DOHH2 (cell line): Measurements from ENCODE around the gene TRAF3.

Experiments used
- H3F3A ChIP-seq: fragments of 200-600 bp; sonication (generic), shearing (Covaris generic); 2 replicates; pipeline ENCODE4 v1.6.0; 2016; ENCODE audit warnings: antibody characterized with exemption, mild to moderate bottlenecking; ENCODE audit not compliant: control insufficient read depth, insufficient read depth
- H3K27ac ChIP-seq: fragments of 200-600 bp; sonication (generic); 2 replicates; pipeline ENCODE4 v1.5.1; 2014; ENCODE audit warnings: low read depth, mild to moderate bottlenecking, low read length, moderate library complexity
- H3K27me3 ChIP-seq: fragments of 200-600 bp; sonication (generic); 2 replicates; pipeline ENCODE4 v1.6.1; 2014; ENCODE audit warnings: mild to moderate bottlenecking, low read length, mixed read lengths; ENCODE audit not compliant: control insufficient read depth
- H3K36me3 ChIP-seq: fragments of 200-600 bp; sonication (generic); 2 replicates; pipeline ENCODE4 v1.6.1; 2014; ENCODE audit warnings: mild to moderate bottlenecking, low read length, moderate library complexity, mixed read lengths; ENCODE audit not compliant: control insufficient read depth
- H3K4me1 ChIP-seq: fragments of 200-600 bp; sonication (generic); 2 replicates; pipeline ENCODE4 v1.6.1; 2014; ENCODE audit warnings: mild to moderate bottlenecking, low read length, mixed read lengths; ENCODE audit not compliant: control insufficient read depth
- H3K4me2 ChIP-seq: fragments of 200-600 bp; sonication (generic); 2 replicates; pipeline ENCODE4 v1.6.0; 2014; ENCODE audit warnings: mild to moderate bottlenecking, low read length, moderate library complexity
- H3K4me3 ChIP-seq: fragments of 200-600 bp; sonication (generic); 2 replicates; pipeline ENCODE4 v1.5.1; 2014; ENCODE audit warnings: mild to moderate bottlenecking, low read length, mixed read lengths
- H3K79me2 ChIP-seq: fragments of 200-600 bp; sonication (generic); 2 replicates; pipeline ENCODE4 v1.6.1; 2014; ENCODE audit warnings: mild to moderate bottlenecking, low read length, mixed read lengths; ENCODE audit not compliant: control insufficient read depth
- H3K9me2 ChIP-seq: fragments of 200-600 bp; sonication (generic); replicated peaks from 2 replicates; pipeline ENCODE4 v1.6.1; 2014; ENCODE audit warnings: mild to moderate bottlenecking, low read length, mixed read lengths; ENCODE audit not compliant: control insufficient read depth
- H3K9me3 ChIP-seq: fragments of 200-600 bp; sonication (generic); 2 replicates; pipeline ENCODE4 v1.6.1; 2014; ENCODE audit warnings: antibody characterized with exemption, low read length, mixed read lengths; ENCODE audit not compliant: control insufficient read depth, insufficient read depth
- H4K20me1 ChIP-seq: fragments of 200-600 bp; sonication (generic); 2 replicates; pipeline ENCODE4 v1.6.0; 2014; ENCODE audit warnings: low read depth, mild to moderate bottlenecking, antibody characterized with exemption, low read length, moderate library complexity; ENCODE audit not compliant: control insufficient read depth, insufficient read depth
- CTCF ChIP-seq: fragments of 200-600 bp; sonication (generic); IDR thresholded peaks from one replicate; pipeline ENCODE4 v1.5.1; 2014; ENCODE audit warnings: antibody characterized with exemption, mild to moderate bottlenecking, low read depth, low read length; ENCODE audit not compliant: poor library complexity, severe bottlenecking
- EZH2phosphoT487 ChIP-seq: fragments of 200-600 bp; sonication (generic); IDR thresholded peaks from 2 replicates; pipeline ENCODE4 v1.6.1; 2017; ENCODE audit warnings: borderline replicate concordance, mild to moderate bottlenecking, antibody characterized with exemption, low read length, moderate library complexity, mixed read lengths

TRAF3 gene

DNA sequence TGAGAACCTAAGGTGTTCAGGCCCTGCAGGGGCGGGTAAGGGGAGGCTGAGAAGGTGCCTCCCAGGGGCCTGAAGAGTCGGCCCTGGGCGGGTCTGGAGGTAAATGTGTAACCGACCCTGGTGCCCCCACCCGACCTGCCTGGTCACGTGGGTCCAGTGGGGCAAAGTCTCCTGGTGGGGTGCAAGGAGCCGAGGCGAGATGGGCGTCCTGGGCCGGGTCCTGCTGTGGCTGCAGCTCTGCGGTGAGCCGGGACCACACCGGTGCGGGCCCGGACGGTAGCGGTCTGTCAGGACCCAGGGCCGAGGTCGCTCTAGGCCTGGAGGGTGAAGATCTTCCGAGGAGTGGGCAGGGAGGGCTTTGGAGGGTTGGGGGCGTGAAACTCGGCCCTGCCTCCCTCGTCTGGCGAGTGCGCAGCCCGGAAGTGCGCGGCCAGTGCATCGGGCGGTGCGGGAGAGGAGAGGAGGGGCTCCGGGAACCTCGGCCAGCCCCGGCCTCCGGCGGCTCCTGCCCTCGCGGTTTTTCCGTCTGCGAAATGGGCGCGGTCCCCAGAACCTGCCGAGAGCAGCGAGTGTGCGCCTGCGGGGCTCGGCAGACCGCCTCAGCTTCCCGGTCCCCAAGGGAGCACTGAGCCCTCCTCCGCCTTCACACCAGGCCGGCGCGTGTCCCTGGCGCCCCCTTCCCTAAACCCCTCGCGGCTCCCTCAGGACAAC lies 145.4 kb downstream of the TRAF3 start, which contains the start of gene AMN:
Gene AMN (plus strand): TSS at position 174 of the 711 bp plus-strand sequence. CDS start 26 bp downstream, at position 200.
- Histone ChIP-seq H3K4me2 (peak within 1 kb of the TSS; percentile 19; the same call in 1 of the 2 replicates), H3F3A (peaks cover 3% of the 10 kb centered on the region; the same call in 1 of the 2 replicates), H3K36me3 (no peaks in the 10 kb centered on the region), H3K9me2 (no peaks in the 10 kb centered on the region), H4K20me1 (no peaks in the 10 kb centered on the region; the same call in 1 of the 2 replicates), H3K27me3 (peaks cover 24% of the 10 kb centered on the region), H3K9me3 (peaks cover 2% of the 10 kb centered on the region; the same call in 1 of the 2 replicates), H3K4me3 (no peak within 1 kb of the TSS), H3K4me1 (peaks cover 18% of the 10 kb centered on the region), H3K79me2 (no peaks in the 10 kb centered on the region), H3K27ac (no peak within 1 kb of the TSS)
- TF ChIP-seq EZH2phosphoT487 (no peak), CTCF (no peak)

- no peak for TF ChIP-seq EZH2phosphoT487
- no peak for TF ChIP-seq CTCF
- Histone ChIP-seq H3K27me3 (peaks cover 24% of the 10 kb centered on the region), H3K4me3 (no peak overlapping the region), H3K79me2 (no peaks in the 10 kb centered on the region), H3K36me3 (no peaks in the 10 kb centered on the region), H3K4me2 (peak overlapping the region; percentile 19; the same call in 1 of the 2 replicates), H3K27ac (no peak overlapping the region), H3K9me3 (peaks cover 2% of the 10 kb centered on the region; the same call in 1 of the 2 replicates), H3K9me2 (no peaks in the 10 kb centered on the region), H4K20me1 (no peaks in the 10 kb centered on the region; the same call in 1 of the 2 replicates), H3K4me1 (peaks cover 20% of the 10 kb centered on the region), H3F3A (peaks cover 3% of the 10 kb centered on the region; the same call in 1 of the 2 replicates)
These were observed 146.1 kb downstream of the TRAF3 start for GRCh38 chr14:102923201-102923924.

- Histone ChIP-seq H4K20me1 (no peaks in the 10 kb centered on the region; the same call in 1 of the 2 replicates), H3K9me3 (peaks cover 2% of the 10 kb centered on the region; the same call in 1 of the 2 replicates), H3K27ac (no peak overlapping the region), H3K4me2 (no peak overlapping the region), H3K9me2 (no peaks in the 10 kb centered on the region), H3K79me2 (peaks cover 5% of the 10 kb centered on the region), H3K4me1 (peaks cover 26% of the 10 kb centered on the region), H3K4me3 (no peak overlapping the region), H3K27me3 (peaks cover 24% of the 10 kb centered on the region), H3F3A (peaks cover 3% of the 10 kb centered on the region; the same call in 1 of the 2 replicates), H3K36me3 (no peaks in the 10 kb centered on the region)
- TF ChIP-seq CTCF = no peak
- TF ChIP-seq EZH2phosphoT487 = no peak
These were observed 146.8 kb downstream of the TRAF3 start for GRCh38 chr14:102923925-102924486.
